ENCODE results near the gene PKLR.
"Not testable (repeated sequence)": the region's sequence is repeated elsewhere in the genome, so short reads cannot be mapped to it uniquely, and the experiment has no call there.

Gene PKLR

DNA sequence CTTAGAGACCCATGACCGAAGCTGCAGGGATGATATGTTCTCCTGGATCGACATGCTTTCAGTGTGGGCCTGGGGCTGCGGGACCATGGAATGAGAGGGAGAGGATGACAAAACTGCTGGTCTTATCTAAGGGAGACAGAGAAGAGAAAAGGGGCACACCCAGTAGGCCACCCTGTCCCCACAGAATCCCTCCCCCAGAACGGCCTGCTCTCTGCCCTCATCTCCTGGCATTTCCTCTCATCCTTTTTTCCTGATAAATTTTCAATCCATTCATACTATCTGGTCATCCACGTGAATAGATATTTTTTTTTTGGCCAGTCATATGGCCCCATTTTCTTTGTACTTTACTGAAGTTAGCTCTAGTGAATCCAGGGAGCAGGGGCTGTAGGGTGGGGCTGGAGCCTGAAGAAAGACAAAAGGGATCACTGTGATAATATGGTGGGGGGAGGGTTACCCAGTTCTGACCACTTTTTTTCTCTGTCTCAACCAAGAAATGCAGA lies at the start of gene PKLR:
Gene PKLR (minus strand): TSS at position 97 of the 500 bp plus-strand sequence. CDS start 43 bp downstream, at position 54.
- Histone ChIP-seq H3K27ac (no peak within 1 kb of the TSS), H3K4me3 (no peak within 1 kb of the TSS)
- TF ChIP-seq, protein P1, sequence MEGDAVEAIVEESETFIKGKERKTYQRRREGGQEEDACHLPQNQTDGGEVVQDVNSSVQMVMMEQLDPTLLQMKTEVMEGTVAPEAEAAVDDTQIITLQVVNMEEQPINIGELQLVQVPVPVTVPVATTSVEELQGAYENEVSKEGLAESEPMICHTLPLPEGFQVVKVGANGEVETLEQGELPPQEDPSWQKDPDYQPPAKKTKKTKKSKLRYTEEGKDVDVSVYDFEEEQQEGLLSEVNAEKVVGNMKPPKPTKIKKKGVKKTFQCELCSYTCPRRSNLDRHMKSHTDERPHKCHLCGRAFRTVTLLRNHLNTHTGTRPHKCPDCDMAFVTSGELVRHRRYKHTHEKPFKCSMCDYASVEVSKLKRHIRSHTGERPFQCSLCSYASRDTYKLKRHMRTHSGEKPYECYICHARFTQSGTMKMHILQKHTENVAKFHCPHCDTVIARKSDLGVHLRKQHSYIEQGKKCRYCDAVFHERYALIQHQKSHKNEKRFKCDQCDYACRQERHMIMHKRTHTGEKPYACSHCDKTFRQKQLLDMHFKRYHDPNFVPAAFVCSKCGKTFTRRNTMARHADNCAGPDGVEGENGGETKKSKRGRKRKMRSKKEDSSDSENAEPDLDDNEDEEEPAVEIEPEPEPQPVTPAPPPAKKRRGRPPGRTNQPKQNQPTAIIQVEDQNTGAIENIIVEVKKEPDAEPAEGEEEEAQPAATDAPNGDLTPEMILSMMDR (IDR thresholded peaks at IDR 0.05), result no peak
- no peak for DNase-seq (ENCODE audit: low spot score)

DNA sequence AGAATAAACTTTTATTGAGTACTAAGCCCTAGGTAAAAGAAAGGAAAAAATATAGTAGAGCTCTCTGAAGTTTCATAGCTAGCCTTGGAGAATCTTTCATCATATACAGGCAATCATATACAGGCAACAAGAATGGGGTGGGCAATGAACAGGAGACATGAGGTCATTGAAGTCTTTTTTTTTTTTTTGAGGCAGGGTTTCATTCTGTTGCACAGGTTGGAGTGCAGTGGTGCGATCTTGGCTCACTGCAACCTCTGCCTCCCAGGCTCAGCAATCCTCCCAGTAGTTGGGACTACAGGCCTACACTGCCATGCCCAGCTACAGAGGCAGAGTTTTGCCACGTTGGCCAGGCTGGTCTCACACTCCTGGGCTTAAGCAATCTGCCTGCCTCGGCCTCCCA lies 41.6 kb upstream of the PKLR start:
- no peak for DNase-seq (ENCODE audit: low spot score)

DNA sequence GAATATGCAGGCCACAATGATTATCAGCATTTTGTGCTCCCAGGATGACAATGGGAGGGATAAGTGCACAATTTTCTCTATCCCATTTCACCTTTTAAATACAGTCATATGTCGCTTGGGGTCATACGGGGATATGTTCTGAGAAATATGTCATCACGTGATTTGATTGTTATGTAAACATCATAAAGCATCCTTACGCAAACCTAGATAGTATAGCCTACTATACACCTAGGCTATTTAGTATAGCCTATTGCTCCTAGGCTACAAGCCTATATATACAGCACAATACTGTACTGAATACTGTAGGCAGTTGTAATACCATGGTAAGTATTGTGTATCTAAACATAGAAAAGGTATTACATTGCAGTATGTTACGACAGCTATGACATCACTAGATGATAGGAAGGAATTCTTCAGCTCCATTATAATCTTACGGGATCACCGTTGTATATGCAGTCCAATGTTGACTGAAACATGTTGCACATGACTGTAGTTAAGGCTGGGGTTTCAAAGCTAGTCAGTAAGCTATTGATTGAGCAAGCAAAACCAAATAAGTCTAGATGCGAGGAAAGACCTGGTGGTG lies 38.4 kb upstream of the PKLR start:
- TF ChIP-seq, protein P1 (IDR thresholded peaks at IDR 0.05), result no peak
- no peak for DNase-seq (ENCODE audit: low spot score)
- Histone ChIP-seq H3K4me3 (no peak overlapping the region), H3K27ac (no peak overlapping the region)

More for the DNA sequence above, 41.6 kb upstream of the PKLR start:
- no peak overlapping the region for H3K4me3 ChIP-seq
- TF ChIP-seq, protein P1 (IDR thresholded peaks at IDR 0.05), result no peak
- H3K27ac ChIP-seq, result no peak overlapping the region

DNA sequence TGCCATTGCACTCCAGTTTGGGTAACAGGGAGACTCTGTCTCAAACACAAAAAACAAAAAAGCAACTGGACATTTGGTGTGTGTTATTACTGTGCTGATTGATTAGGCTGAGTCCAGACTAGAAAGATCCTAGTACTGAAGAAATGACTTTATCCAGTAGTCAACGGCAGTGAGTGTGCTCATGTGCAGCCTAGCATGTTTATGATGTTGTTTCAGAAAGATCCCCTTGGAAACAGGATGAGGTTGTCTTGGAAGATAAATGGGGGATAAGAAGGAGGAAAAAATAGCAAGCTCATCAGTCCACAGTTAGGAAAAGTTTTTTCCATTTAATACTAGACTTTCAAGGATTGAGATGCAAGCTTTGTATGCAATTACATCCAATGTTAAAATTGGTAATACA lies 33.7 kb upstream of the PKLR start:
- no peak overlapping the region for H3K27ac ChIP-seq
- no peak overlapping the region for H3K4me3 ChIP-seq
- DNase-seq (ENCODE audit: low spot score), result no peak
- TF ChIP-seq, protein P1 (IDR thresholded peaks at IDR 0.05), result no peak

DNA sequence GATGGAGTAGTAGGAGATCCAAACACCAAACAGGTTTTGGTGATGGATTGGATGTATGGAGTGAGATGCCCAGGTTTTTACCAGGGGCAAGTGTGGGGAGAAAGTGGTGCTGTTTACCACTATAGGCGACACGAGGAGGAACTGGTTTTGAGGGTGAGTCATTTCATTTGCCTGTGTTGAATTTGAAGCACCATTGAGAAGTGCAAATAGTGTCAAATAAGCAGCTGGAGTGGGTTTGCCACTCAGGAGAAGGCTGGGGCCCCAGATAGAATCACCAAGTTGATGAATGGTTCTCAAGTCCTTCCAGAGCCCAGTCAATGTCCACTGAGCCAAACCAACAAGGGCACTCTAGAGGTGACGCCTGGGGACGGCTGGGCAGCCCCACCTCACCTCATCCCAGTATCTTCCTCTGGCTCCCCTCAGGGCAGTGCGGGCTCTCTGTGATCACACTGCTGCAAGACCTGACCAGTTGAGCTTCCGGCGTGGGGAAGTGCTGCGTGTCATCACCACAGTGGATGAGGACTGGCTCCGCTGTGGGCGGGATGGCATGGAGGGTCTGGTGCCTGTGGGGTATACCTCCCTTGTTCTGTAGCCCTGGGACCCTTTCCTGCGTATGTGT lies 28.9 kb upstream of the PKLR start:
- H3K4me3 ChIP-seq, result no peak overlapping the region
- TF ChIP-seq, protein P1 (IDR thresholded peaks at IDR 0.05), result no peak
- H3K27ac ChIP-seq, result no peak overlapping the region
- DNase-seq (ENCODE audit: low spot score), result no peak

DNA sequence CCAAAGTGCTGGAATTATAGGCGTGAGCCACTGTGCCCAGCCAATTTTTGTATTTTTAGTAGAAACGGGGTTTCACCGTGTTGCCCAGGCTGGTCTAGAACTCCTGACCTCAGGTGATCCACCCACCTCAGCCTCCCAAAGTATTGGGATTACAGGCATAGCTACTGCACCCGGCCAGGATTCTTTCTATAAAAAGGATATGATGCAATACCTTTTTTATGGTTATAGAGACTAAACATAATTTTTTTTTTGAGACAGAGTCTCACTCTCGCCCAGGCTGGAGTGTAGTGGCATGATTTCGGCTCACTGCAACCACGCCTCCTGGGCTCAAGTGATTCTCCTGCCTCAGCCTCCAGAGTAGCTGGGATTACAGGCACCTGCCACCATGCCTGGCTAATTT lies 27.6 kb upstream of the PKLR start:
- not testable (repeated sequence) for H3K27ac ChIP-seq; H3K4me3 ChIP-seq; DNase-seq (ENCODE audit: low spot score)

DNA sequence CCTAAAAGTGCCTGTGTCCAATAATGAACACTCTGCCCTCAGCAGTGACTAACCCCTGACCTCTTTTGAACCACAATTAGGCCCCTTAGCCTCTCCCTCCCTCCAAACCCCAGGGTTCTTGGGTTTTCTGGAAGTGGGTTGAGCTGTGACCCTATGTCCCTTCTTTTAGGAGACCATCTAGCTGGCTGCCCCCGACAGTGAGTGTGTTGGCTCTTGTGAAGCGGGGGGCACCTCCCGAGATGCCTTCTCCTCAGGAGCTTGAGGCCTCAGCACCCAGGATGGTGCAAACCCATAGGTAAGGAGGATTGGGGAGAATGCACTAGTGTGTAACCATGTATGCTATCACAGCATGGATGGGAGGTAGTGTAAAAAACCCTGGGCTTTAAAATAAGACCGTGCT lies 26.7 kb upstream of the PKLR start:
- DNase-seq (ENCODE audit: low spot score), result no peak
- TF ChIP-seq, protein P1 (IDR thresholded peaks at IDR 0.05), result no peak
- H3K27ac ChIP-seq, result no peak overlapping the region
- no peak overlapping the region for H3K4me3 ChIP-seq
